ENCODE data around the gene LLGL2. TPM values are rescaled to one million over a fixed set of nuclear protein-coding genes. Genes with fewer than 3 reads are reported as not detected.

The LLGL2 gene
- total RNA-seq, 1 experiment from 2014 or later: 19.8 TPM

DNA sequence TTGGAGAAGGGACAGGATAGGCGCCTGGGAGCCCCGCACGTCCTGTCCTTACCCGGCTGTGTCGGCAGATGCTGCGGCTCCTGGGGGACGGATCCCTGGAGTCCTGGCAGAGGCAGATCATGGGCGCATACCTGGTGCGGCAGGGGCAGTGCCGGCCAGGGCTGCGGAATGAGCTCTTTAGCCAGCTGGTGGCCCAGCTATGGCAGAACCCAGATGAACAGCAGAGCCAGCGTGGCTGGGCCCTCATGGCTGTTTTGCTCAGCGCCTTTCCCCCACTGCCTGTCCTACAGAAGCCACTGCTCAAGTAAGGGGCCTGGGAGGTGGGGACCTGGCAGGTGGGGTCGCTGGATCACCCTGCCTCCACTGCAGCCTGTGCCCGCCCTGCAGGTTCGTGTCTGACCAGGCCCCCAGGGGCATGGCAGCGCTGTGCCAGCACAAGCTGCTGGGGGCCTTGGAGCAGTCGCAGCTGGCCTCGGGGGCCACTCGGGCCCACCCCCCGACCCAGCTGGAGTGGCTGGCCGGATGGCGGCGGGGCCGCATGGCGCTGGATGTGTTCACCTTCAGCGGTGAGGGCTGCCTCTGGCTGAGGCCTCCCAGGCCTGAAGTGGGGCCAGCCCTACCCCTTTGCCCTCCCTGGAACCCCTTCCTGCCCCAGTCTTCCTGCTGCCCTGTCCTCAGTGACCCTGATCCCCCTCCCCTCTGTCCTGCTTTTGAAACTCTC is 87.6 kb downstream of the LLGL2 start:
- intact Hi-C loops (cut with micrococcal nuclease): no loop called here
- no peaks in the 10 kb centered on the region for H3K36me3 Mint-ChIP-seq (ENCODE audit: insufficient read depth, unreplicated experiment)
- H3K27me3 Mint-ChIP-seq (ENCODE audit: insufficient read depth, unreplicated experiment): no peaks in the 10 kb centered on the region
- no peak overlapping the region for H3K4me3 Mint-ChIP-seq (ENCODE audit: unreplicated experiment)
- no peak overlapping the region for H3K27ac Mint-ChIP-seq (ENCODE audit: low read depth, unreplicated experiment)
- peaks cover 8% of the 10 kb centered on the region for H3K4me1 Mint-ChIP-seq (ENCODE audit: insufficient read depth, unreplicated experiment)
- POLR2A ChIA-PET: interaction anchor here (0.8 kb wide), 1 partner anchor 13 kb away, joined by 3 read pairs; no protein-coding TSS in a partner anchor
- no TSS peak for BruUV-seq (replicated peaks)
- TF ChIP-seq, protein P1, sequence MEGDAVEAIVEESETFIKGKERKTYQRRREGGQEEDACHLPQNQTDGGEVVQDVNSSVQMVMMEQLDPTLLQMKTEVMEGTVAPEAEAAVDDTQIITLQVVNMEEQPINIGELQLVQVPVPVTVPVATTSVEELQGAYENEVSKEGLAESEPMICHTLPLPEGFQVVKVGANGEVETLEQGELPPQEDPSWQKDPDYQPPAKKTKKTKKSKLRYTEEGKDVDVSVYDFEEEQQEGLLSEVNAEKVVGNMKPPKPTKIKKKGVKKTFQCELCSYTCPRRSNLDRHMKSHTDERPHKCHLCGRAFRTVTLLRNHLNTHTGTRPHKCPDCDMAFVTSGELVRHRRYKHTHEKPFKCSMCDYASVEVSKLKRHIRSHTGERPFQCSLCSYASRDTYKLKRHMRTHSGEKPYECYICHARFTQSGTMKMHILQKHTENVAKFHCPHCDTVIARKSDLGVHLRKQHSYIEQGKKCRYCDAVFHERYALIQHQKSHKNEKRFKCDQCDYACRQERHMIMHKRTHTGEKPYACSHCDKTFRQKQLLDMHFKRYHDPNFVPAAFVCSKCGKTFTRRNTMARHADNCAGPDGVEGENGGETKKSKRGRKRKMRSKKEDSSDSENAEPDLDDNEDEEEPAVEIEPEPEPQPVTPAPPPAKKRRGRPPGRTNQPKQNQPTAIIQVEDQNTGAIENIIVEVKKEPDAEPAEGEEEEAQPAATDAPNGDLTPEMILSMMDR (IDR thresholded peaks at IDR 0.05; ENCODE audit: unreplicated experiment): no peak
- no peaks in the 10 kb centered on the region for H3K9me3 Mint-ChIP-seq (ENCODE audit: unreplicated experiment)
- DNase-seq (ENCODE audit: unreplicated experiment): no peak
- CTCF ChIA-PET: interaction anchor here (0.6 to 2.5 kb wide), 2 partner anchors 20 to 44 kb away, joined by 3 to 16 read pairs; partner anchors contain the start of gene SMIM5

GRCh38 chr17:75614006-75614405 is 88.5 kb downstream of the LLGL2 start:
- H3K4me1 Mint-ChIP-seq (ENCODE audit: insufficient read depth, unreplicated experiment): peaks cover 8% of the 10 kb centered on the region
- no TSS peak for BruUV-seq (replicated peaks)
- POLR2A ChIA-PET: no interaction called here
- no peaks in the 10 kb centered on the region for H3K27me3 Mint-ChIP-seq (ENCODE audit: insufficient read depth, unreplicated experiment)
- no peak for DNase-seq (ENCODE audit: unreplicated experiment)
- no peaks in the 10 kb centered on the region for H3K36me3 Mint-ChIP-seq (ENCODE audit: insufficient read depth, unreplicated experiment)
- CTCF ChIA-PET: interaction anchor here (0.6 to 1.0 kb wide), 4 partner anchors 17 to 90 kb away, joined by 3 to 4 read pairs (median 4); no protein-coding TSS in a partner anchor
- no peak overlapping the region for H3K4me3 Mint-ChIP-seq (ENCODE audit: unreplicated experiment)
- no peak overlapping the region for H3K27ac Mint-ChIP-seq (ENCODE audit: low read depth, unreplicated experiment)
- intact Hi-C loops (cut with micrococcal nuclease): no loop called here
- TF ChIP-seq, protein P1 (IDR thresholded peaks at IDR 0.05; ENCODE audit: unreplicated experiment): peak; percentile 11
- H3K9me3 Mint-ChIP-seq (ENCODE audit: unreplicated experiment): no peaks in the 10 kb centered on the region

- intact Hi-C loops (cut with micrococcal nuclease): no loop called here
- peaks cover 8% of the 10 kb centered on the region for H3K4me1 Mint-ChIP-seq (ENCODE audit: insufficient read depth, unreplicated experiment)
- H3K4me3 Mint-ChIP-seq (ENCODE audit: unreplicated experiment): no peak overlapping the region
- H3K36me3 Mint-ChIP-seq (ENCODE audit: insufficient read depth, unreplicated experiment): no peaks in the 10 kb centered on the region
- no peak for DNase-seq (ENCODE audit: unreplicated experiment)
- H3K27ac Mint-ChIP-seq (ENCODE audit: low read depth, unreplicated experiment): no peak overlapping the region
- CTCF ChIA-PET: interaction anchor here (0.7 to 2.9 kb wide), 5 partner anchors 18 to 204 kb away, joined by 3 to 25 read pairs (median 4); partner anchors contain the start of gene SMIM5
- no TSS peak for BruUV-seq (replicated peaks)
- POLR2A ChIA-PET: no interaction called here
- TF ChIP-seq, protein P1 (IDR thresholded peaks at IDR 0.05; ENCODE audit: unreplicated experiment): no peak
- H3K27me3 Mint-ChIP-seq (ENCODE audit: insufficient read depth, unreplicated experiment): no peaks in the 10 kb centered on the region
- H3K9me3 Mint-ChIP-seq (ENCODE audit: unreplicated experiment): no peaks in the 10 kb centered on the region
Observed at GRCh38 chr17:75614556-75615270, 89.2 kb downstream of the LLGL2 start.

GRCh38 chr17:75615301-75615700 is 89.8 kb downstream of the LLGL2 start:
- H3K36me3 Mint-ChIP-seq (ENCODE audit: insufficient read depth, unreplicated experiment): no peaks in the 10 kb centered on the region
- H3K4me3 Mint-ChIP-seq (ENCODE audit: unreplicated experiment): no peak overlapping the region
- peaks cover 7% of the 10 kb centered on the region for H3K4me1 Mint-ChIP-seq (ENCODE audit: insufficient read depth, unreplicated experiment)
- TF ChIP-seq, protein P1 (IDR thresholded peaks at IDR 0.05; ENCODE audit: unreplicated experiment): no peak
- H3K27ac Mint-ChIP-seq (ENCODE audit: low read depth, unreplicated experiment): no peak overlapping the region
- no peak for DNase-seq (ENCODE audit: unreplicated experiment)
- H3K9me3 Mint-ChIP-seq (ENCODE audit: unreplicated experiment): no peaks in the 10 kb centered on the region
- no TSS peak for BruUV-seq (replicated peaks)
- ChIA-PET POLR2A (no interaction called here), CTCF (interaction anchor here (0.9 to 2.9 kb wide), 2 partner anchors 18 to 203 kb away, joined by 4 to 25 read pairs; partner anchors contain the start of gene SMIM5)
- H3K27me3 Mint-ChIP-seq (ENCODE audit: insufficient read depth, unreplicated experiment): no peaks in the 10 kb centered on the region
- intact Hi-C loops (cut with micrococcal nuclease): no loop called here
